ENCODE measurements around the gene PMM2. TPM values are rescaled to one million over a fixed set of nuclear protein-coding genes. Genes with fewer than 3 reads are reported as not detected.

PMM2 gene
- total RNA-seq, 1 experiment from 2014 or later, result 53.3 TPM

- ChIA-PET RAD21 (ENCODE audit: low non-redundant PET in 1 of 2, low total read pairs in 2 of 2, uncharacterized antibody in 2 of 2, unreplicated experiment in 2 of 2) (interaction anchor here in 1 of 2 experiments (0.6 kb wide), 1 partner anchor 208 kb away, joined by 3 read pairs; no protein-coding TSS in a partner anchor), CTCF (interaction anchor here (0.9 to 4.0 kb wide), 6 partner anchors 12 to 271 kb away, joined by 3 to 38 read pairs (median 4); partner anchors contain the start of gene LITAFD), POLR2A (interaction anchor here (0.6 to 1.5 kb wide), 12 partner anchors 8 to 211 kb away, joined by 3 to 8 read pairs (median 4); partner anchors contain the start of gene LITAFD)
- H3K4me1 ChIP-seq (ENCODE audit: control insufficient read depth in 1 of 2, insufficient read depth in 2 of 2, low read length in 2 of 2), result peaks cover 51 to 68% of the 10 kb centered on the region in 2 experiments
- H2AFZ ChIP-seq (ENCODE audit: low read depth, low read length, poor library complexity, severe bottlenecking), result peak within 1 kb of the TSS; percentile 94
- intact Hi-C loops (cut with micrococcal nuclease), result no loop called here
- no peak for TF ChIP-seq CBX3 (IDR thresholded peaks at IDR 0.05; ENCODE audit: low read depth)
- no peak for TF ChIP-seq ZNF274 (IDR thresholded peaks at IDR 0.05; ENCODE audit: low read depth, low read length)
- no peak for TF ChIP-seq POLR2A (IDR thresholded peaks at IDR 0.05; ENCODE audit: borderline replicate concordance, extremely low read depth, insufficient read depth, insufficient read length)
- no peak for TF ChIP-seq ELF1 (IDR thresholded peaks at IDR 0.05; ENCODE audit: borderline replicate concordance, low read depth)
- TF ChIP-seq CEBPB (IDR thresholded peaks at IDR 0.05; ENCODE audit: low read depth), result no peak
- TF ChIP-seq SRF (IDR thresholded peaks at IDR 0.05; ENCODE audit: low read depth), result no peak
- TF ChIP-seq JUND (IDR thresholded peaks at IDR 0.05), result no peak
- TF ChIP-seq SIN3A (IDR thresholded peaks at IDR 0.05; ENCODE audit: low read depth), result 0 out of 2 replicates have a peak, but pooled peaks have one; percentile 59
- TF ChIP-seq REST (IDR thresholded peaks at IDR 0.05; ENCODE audit: low read depth), result no peak
- no peak for TF ChIP-seq EZH2 (IDR thresholded peaks at IDR 0.05)
- TF ChIP-seq EGR1 (IDR thresholded peaks at IDR 0.05; ENCODE audit: low read depth), result peak; percentile 38; the same call in 1 of the 2 replicates
- peak; percentile 40; the same call in 1 of the 2 replicates for TF ChIP-seq ZFX (IDR thresholded peaks at IDR 0.05)
- TF ChIP-seq ZBTB33 (IDR thresholded peaks at IDR 0.05; ENCODE audit: extremely low read depth, insufficient replicate concordance, low read length), result no peak
- TF ChIP-seq FOSL1 (IDR thresholded peaks at IDR 0.05; ENCODE audit: low read depth), result no peak
- peak; percentile 42; the same call in 1 of the 2 replicates for TF ChIP-seq SP1 (IDR thresholded peaks at IDR 0.05; ENCODE audit: low read depth)
- TF ChIP-seq MAX (IDR thresholded peaks at IDR 0.05), result peak; percentile 77
- no peak for TF ChIP-seq RAD21 (IDR thresholded peaks at IDR 0.05; ENCODE audit: low read depth)
- no peak for TF ChIP-seq YY1 (IDR thresholded peaks at IDR 0.05; ENCODE audit: extremely low read depth, insufficient replicate concordance, low read depth, low read length)
- peak; percentile 90 for TF ChIP-seq POLR2AphosphoS5 (IDR thresholded peaks at IDR 0.05; ENCODE audit: low read depth, low read length)
- TF ChIP-seq EZH2phosphoT487 (IDR thresholded peaks at IDR 0.05; ENCODE audit: borderline replicate concordance), result no peak
- H3K9ac ChIP-seq (ENCODE audit: low read length), result peak within 1 kb of the TSS; percentile 90
- DNase-seq (ENCODE audit: low read depth, low spot score), result peak; percentile 70
- no peaks in the 10 kb centered on the region for H3K27me3 ChIP-seq (ENCODE audit: insufficient read depth, low read length)
- no peaks in the 10 kb centered on the region; the same call in 1 of the 2 replicates for H4K20me1 ChIP-seq (ENCODE audit: insufficient read depth)
- H3K4me2 ChIP-seq (ENCODE audit: low read length), result peak within 1 kb of the TSS; percentile 98
- H3K9me2 ChIP-seq (ENCODE audit: insufficient read depth), result no peaks in the 10 kb centered on the region
- H3K36me3 ChIP-seq (ENCODE audit: control insufficient read depth in 1 of 2, insufficient read depth in 2 of 2, low read length in 2 of 2), result no peaks in the 10 kb centered on the region
- ATAC-seq, result peak; percentile 85
- H3K27ac ChIP-seq (ENCODE audit: low read depth, low read length), result peak within 1 kb of the TSS; percentile 90
- H3K79me2 ChIP-seq (ENCODE audit: insufficient read depth, low read length), result peaks cover 47% of the 10 kb centered on the region
- peak within 1 kb of the TSS; percentile 86 to 93 for H3K4me3 ChIP-seq (replicated peaks in 1 of 2; ENCODE audit: low read depth in 1 of 2, low read length in 2 of 2)
- no peaks in the 10 kb centered on the region for H3K9me3 ChIP-seq (ENCODE audit: control insufficient read depth in 1 of 2, insufficient read depth in 1 of 2, low read depth in 1 of 2, low read length in 2 of 2)
- BruUV-seq (replicated peaks), result no TSS peak
Observed at GRCh38 chr16:8868416-8869211, 71.0 kb downstream of the PMM2 start, which contains the start of gene CARHSP1. Gene CARHSP1, minus strand, starts transcription at chr16:8869006. Its CDS starts 9,678 bp downstream, at chr16:8859328.

Data from HCT116 (cell line).